Superior temporal gyrus (tissue), 1 donor: Measurements from ENCODE around the gene APOBEC3G.

Experiments
- DNase-seq: peaks from one replicate; pipeline ENCODE4 v3.0.0-alpha.2; 2016; ENCODE audit errors: extremely low spot score

The APOBEC3G gene

GRCh38 chr22:39091126-39092081, 14.3 kb downstream of the APOBEC3G start:
- no peak for DNase-seq

GRCh38 chr22:39092111-39092862, 15.2 kb downstream of the APOBEC3G start:
- no peak for DNase-seq

- no peak for DNase-seq
Measured at GRCh38 chr22:39094717-39095389, 17.8 kb downstream of the APOBEC3G start.

GRCh38 chr22:39095971-39096370, 18.9 kb downstream of the APOBEC3G start:
- DNase-seq, result no peak

GRCh38 chr22:39097098-39098020, 20.3 kb downstream of the APOBEC3G start, which contains the start of gene APOBEC3H:
Gene APOBEC3H, plus strand, starts transcription at chr22:39097244. Its CDS starts 3,035 bp downstream, at chr22:39100279.
- DNase-seq, result no peak

GRCh38 chr22:39098026-39098425, 21.0 kb downstream of the APOBEC3G start:
- no peak for DNase-seq

GRCh38 chr22:39098576-39098975, 21.5 kb downstream of the APOBEC3G start:
- DNase-seq, result no peak

GRCh38 chr22:39101226-39101625, 24.2 kb downstream of the APOBEC3G start:
- DNase-seq, result no peak

- no peak for DNase-seq
Measured at GRCh38 chr22:39103431-39103830, 26.4 kb downstream of the APOBEC3G start.

GRCh38 chr22:39106326-39106725, 29.3 kb downstream of the APOBEC3G start:
- DNase-seq, result peak; percentile 30

- DNase-seq, result no peak
Measured at GRCh38 chr22:39108487-39108886, 31.4 kb downstream of the APOBEC3G start.

- DNase-seq, result no peak
Measured at GRCh38 chr22:39109361-39109760, 32.3 kb downstream of the APOBEC3G start.

- no peak for DNase-seq
Measured at GRCh38 chr22:39110631-39111561, 33.8 kb downstream of the APOBEC3G start.

GRCh38 chr22:39114112-39114511, 37.0 kb downstream of the APOBEC3G start:
- DNase-seq, result no peak

GRCh38 chr22:39115570-39115969, 38.5 kb downstream of the APOBEC3G start:
- DNase-seq, result no peak

- DNase-seq, result no peak
Measured at GRCh38 chr22:39115977-39116621, 39.0 kb downstream of the APOBEC3G start.

- DNase-seq, result no peak
Measured at GRCh38 chr22:39117585-39118191, 40.6 kb downstream of the APOBEC3G start.

- DNase-seq, result no peak
Measured at GRCh38 chr22:39120983-39121382, 43.9 kb downstream of the APOBEC3G start.
